ENCODE measurements around the gene ADGRG7.
"Not testable (repeated sequence)": the region's sequence is repeated elsewhere in the genome, so short reads cannot be mapped to it uniquely, and the experiment has no call there.

Gene ADGRG7

DNA sequence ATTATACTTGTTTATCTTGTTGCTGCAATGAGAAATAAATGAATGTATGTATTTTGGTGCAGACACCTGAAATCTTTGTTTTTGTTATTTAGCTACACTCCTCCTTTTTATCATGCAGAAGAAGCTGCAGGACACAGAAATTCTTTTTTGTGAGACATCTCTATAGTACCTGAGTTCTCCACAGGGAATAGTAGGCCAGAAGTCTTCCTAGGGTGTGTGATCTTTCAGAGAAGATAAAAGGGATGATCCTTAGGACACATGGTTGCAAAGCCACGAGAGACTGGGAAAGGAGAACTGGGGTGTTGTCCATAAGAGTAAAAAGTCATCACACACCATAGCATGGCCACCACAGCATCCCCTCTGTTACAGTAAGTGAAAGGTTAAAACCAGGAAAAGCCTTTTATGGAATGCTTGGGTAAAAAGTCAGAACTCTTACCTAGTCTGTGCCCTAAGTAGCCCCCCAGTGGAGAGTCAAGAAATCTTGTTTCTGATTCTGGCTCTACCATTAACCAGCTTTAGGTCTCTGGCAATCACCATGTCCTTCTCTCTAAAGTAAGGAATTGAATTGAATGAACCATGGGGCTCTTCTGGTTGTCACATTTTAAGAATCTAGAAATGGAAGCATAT is 31.9 kb upstream of the ADGRG7 start:
- H3K27ac ChIP-seq (ENCODE audit: low read depth in 2 of 2, low read length in 2 of 2): no peak overlapping the region
- H3K36me3 ChIP-seq (ENCODE audit: control insufficient read depth in 2 of 2, insufficient read depth in 2 of 2, low read length in 2 of 2): no peaks in the 10 kb centered on the region
- H3K9me3 ChIP-seq (ENCODE audit: control insufficient read depth in 2 of 2, low read length in 2 of 2): no peaks in the 10 kb centered on the region
- no peak overlapping the region for H3K4me3 ChIP-seq (ENCODE audit: low read length in 2 of 2)
- H3K4me1 ChIP-seq (ENCODE audit: control insufficient read depth in 2 of 2, insufficient read depth in 2 of 2, low read length in 2 of 2): no peaks in the 10 kb centered on the region
- no peaks in the 10 kb centered on the region for H3K27me3 ChIP-seq (ENCODE audit: control insufficient read depth in 2 of 2, insufficient read depth in 2 of 2, low read length in 2 of 2)
- H3K9ac ChIP-seq (ENCODE audit: low read depth in 1 of 2, low read length in 2 of 2): no peak overlapping the region

DNA sequence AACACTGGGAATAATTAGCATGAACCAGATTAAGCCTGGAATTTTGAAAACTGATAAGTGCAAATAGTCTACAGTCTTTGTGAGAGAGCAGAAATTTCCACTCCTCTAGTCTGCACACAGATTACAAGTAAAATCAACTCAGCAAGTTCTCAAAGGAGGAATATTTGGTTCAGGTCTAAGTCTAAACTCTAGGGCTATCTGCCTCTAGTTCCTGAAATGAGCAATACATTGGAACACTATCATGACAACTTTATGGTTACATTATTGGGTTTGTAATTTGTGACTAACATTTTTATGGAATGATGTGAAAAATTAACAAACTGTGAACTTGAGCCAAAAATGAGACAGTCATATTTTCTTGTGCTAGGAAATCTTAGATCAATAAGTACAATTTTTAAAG is 30.8 kb upstream of the ADGRG7 start:
- no peaks in the 10 kb centered on the region for H3K9me3 ChIP-seq (ENCODE audit: control insufficient read depth in 2 of 2, low read length in 2 of 2)
- no peak overlapping the region for H3K27ac ChIP-seq (ENCODE audit: low read depth in 2 of 2, low read length in 2 of 2)
- no peak overlapping the region for H3K9ac ChIP-seq (ENCODE audit: low read depth in 1 of 2, low read length in 2 of 2)
- no peaks in the 10 kb centered on the region for H3K36me3 ChIP-seq (ENCODE audit: control insufficient read depth in 2 of 2, insufficient read depth in 2 of 2, low read length in 2 of 2)
- H3K27me3 ChIP-seq (ENCODE audit: control insufficient read depth in 2 of 2, insufficient read depth in 2 of 2, low read length in 2 of 2): no peaks in the 10 kb centered on the region
- H3K4me3 ChIP-seq (ENCODE audit: low read length in 2 of 2): no peak overlapping the region
- no peaks in the 10 kb centered on the region for H3K4me1 ChIP-seq (ENCODE audit: control insufficient read depth in 2 of 2, insufficient read depth in 2 of 2, low read length in 2 of 2)

DNA sequence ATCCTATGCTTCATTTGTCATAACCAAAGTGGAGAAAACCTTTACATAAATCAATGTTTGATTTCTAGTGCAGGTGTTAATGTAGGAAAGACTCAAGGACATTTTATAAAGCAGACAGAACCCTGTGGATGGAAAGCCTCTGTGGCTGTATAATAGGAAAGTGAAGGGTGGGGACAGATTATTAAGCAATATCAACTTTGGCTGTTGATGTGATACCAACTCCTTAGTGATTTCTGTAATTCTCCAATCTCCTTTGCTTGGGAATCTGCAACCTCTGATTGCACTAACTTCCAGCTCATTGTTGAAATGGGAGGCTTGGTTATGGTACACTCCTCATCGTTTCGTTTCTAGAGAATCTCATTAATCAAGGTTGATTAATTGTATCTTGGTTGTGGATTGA is 29.3 kb upstream of the ADGRG7 start:
- Histone ChIP-seq H3K36me3 (ENCODE audit: control insufficient read depth in 2 of 2, insufficient read depth in 2 of 2, low read length in 2 of 2) (no peaks in the 10 kb centered on the region), H3K4me3 (ENCODE audit: low read length in 2 of 2) (no peak overlapping the region), H3K27me3 (ENCODE audit: control insufficient read depth in 2 of 2, insufficient read depth in 2 of 2, low read length in 2 of 2) (no peaks in the 10 kb centered on the region), H3K9ac (ENCODE audit: low read depth in 1 of 2, low read length in 2 of 2) (no peak overlapping the region), H3K27ac (ENCODE audit: low read depth in 2 of 2, low read length in 2 of 2) (no peak overlapping the region), H3K9me3 (ENCODE audit: control insufficient read depth in 2 of 2, low read length in 2 of 2) (no peaks in the 10 kb centered on the region), H3K4me1 (ENCODE audit: control insufficient read depth in 2 of 2, insufficient read depth in 2 of 2, low read length in 2 of 2) (no peaks in the 10 kb centered on the region)

DNA sequence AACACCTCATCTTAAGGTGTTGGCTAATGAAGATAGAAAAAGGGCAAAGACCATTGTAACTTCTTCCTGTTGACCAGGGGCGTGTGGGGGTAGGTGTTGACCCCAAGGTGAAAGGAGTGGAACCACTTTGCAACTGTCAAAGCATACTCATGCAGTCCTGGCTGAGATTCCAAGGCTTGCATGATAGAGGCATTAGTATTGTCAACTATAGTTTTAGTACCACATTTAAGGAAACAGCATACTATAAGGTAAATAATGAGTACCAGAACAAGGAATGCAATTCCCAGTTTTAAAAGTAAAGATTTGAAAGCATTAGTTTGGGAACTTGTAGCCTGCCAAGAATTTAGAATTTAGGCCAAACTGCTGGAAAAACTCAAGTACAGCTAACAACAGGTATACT is 27.8 kb upstream of the ADGRG7 start:
- Histone ChIP-seq H3K27me3 (ENCODE audit: control insufficient read depth in 2 of 2, insufficient read depth in 2 of 2, low read length in 2 of 2) (no peaks in the 10 kb centered on the region), H3K36me3 (ENCODE audit: control insufficient read depth in 2 of 2, insufficient read depth in 2 of 2, low read length in 2 of 2) (no peaks in the 10 kb centered on the region), H3K4me1 (ENCODE audit: control insufficient read depth in 2 of 2, insufficient read depth in 2 of 2, low read length in 2 of 2) (no peaks in the 10 kb centered on the region), H3K4me3 (ENCODE audit: low read length in 2 of 2) (no peak overlapping the region), H3K9ac (ENCODE audit: low read depth in 1 of 2, low read length in 2 of 2) (no peak overlapping the region), H3K27ac (ENCODE audit: low read depth in 2 of 2, low read length in 2 of 2) (no peak overlapping the region), H3K9me3 (ENCODE audit: control insufficient read depth in 2 of 2, low read length in 2 of 2) (no peaks in the 10 kb centered on the region)

DNA sequence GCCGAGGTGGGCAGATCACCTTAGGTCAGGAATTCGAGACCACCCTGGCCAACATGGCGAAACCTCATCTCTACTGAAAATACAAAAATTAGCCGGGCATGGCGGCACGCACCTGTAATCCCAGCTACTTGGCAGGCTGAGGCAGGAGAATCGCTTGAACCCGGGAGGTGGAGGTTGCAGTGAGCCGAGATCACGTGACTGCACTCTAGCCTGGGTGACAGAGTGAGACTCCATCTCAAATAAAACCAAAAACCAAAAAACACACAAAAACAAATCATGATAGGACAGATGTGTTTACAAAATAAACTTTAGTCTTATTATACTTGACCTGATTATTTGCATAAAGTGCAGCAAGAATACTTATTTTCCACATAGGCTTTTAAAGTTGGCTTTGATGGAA is 27.2 kb upstream of the ADGRG7 start:
- H3K36me3 ChIP-seq (ENCODE audit: control insufficient read depth in 2 of 2, insufficient read depth in 2 of 2, low read length in 2 of 2); H3K9ac ChIP-seq (ENCODE audit: low read depth in 1 of 2, low read length in 2 of 2); H3K4me3 ChIP-seq (ENCODE audit: low read length in 2 of 2); H3K4me1 ChIP-seq (ENCODE audit: control insufficient read depth in 2 of 2, insufficient read depth in 2 of 2, low read length in 2 of 2); H3K9me3 ChIP-seq (ENCODE audit: control insufficient read depth in 2 of 2, low read length in 2 of 2); H3K27me3 ChIP-seq (ENCODE audit: control insufficient read depth in 2 of 2, insufficient read depth in 2 of 2, low read length in 2 of 2); H3K27ac ChIP-seq (ENCODE audit: low read depth in 2 of 2, low read length in 2 of 2): not testable (repeated sequence)

DNA sequence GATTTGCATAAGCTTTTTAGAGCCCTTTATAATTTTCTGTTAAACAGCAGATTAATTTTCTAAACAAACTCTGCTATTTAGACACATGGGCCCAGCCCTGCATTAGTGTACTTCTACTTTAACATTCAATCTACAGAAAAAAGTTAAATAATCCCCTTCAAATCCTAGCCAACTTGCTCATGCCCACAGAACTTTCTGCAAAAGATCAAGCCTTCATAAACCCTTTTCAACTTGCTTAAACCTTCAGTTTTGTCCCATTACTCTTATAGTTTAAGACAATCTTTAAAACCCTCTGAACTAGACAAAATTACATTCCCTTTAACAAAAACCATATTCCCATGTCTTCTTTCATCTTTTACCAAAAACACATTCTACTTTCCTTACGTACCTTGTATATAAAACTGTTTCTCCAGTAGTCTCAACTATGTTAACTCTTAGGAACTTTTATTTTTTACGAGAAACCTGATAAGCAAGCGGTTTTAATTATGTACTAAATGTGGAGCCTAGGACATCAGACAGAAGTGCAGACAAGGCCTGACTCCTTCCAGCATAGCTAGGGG is 25.2 kb upstream of the ADGRG7 start:
- Histone ChIP-seq H3K9ac (ENCODE audit: low read depth in 1 of 2, low read length in 2 of 2) (no peak overlapping the region), H3K4me1 (ENCODE audit: control insufficient read depth in 2 of 2, insufficient read depth in 2 of 2, low read length in 2 of 2) (no peaks in the 10 kb centered on the region), H3K4me3 (ENCODE audit: low read length in 2 of 2) (no peak overlapping the region), H3K27me3 (ENCODE audit: control insufficient read depth in 2 of 2, insufficient read depth in 2 of 2, low read length in 2 of 2) (no peaks in the 10 kb centered on the region), H3K9me3 (ENCODE audit: control insufficient read depth in 2 of 2, low read length in 2 of 2) (no peaks in the 10 kb centered on the region), H3K27ac (ENCODE audit: low read depth in 2 of 2, low read length in 2 of 2) (no peak overlapping the region), H3K36me3 (ENCODE audit: control insufficient read depth in 2 of 2, insufficient read depth in 2 of 2, low read length in 2 of 2) (no peaks in the 10 kb centered on the region)

DNA sequence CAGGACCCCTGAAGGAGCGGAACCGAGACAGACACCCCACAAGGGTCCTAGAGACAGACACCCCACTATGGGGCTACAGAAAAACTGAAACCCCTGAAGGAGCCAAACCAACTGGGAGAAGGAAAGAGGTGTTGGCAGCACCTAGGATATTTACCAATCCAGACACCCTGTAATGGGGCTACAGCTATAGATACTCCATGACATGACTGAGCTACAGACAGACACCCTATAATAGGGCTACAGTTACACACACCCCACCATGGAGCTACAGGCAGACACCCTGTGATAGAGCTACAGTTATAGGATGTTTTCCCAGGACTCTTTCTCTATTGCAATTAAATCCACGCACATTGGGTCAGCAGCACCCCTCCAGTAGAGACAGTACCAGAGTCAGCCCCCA is 22.6 kb upstream of the ADGRG7 start:
- Histone ChIP-seq H3K27me3 (ENCODE audit: control insufficient read depth in 2 of 2, insufficient read depth in 2 of 2, low read length in 2 of 2) (no peaks in the 10 kb centered on the region), H3K9ac (ENCODE audit: low read depth in 1 of 2, low read length in 2 of 2) (no peak overlapping the region), H3K27ac (ENCODE audit: low read depth in 2 of 2, low read length in 2 of 2) (no peak overlapping the region), H3K9me3 (ENCODE audit: control insufficient read depth in 2 of 2, low read length in 2 of 2) (no peaks in the 10 kb centered on the region), H3K4me3 (ENCODE audit: low read length in 2 of 2) (no peak overlapping the region), H3K36me3 (ENCODE audit: control insufficient read depth in 2 of 2, insufficient read depth in 2 of 2, low read length in 2 of 2) (no peaks in the 10 kb centered on the region), H3K4me1 (ENCODE audit: control insufficient read depth in 2 of 2, insufficient read depth in 2 of 2, low read length in 2 of 2) (peaks cover 11 to 14% of the 10 kb centered on the region in 2 donors)

DNA sequence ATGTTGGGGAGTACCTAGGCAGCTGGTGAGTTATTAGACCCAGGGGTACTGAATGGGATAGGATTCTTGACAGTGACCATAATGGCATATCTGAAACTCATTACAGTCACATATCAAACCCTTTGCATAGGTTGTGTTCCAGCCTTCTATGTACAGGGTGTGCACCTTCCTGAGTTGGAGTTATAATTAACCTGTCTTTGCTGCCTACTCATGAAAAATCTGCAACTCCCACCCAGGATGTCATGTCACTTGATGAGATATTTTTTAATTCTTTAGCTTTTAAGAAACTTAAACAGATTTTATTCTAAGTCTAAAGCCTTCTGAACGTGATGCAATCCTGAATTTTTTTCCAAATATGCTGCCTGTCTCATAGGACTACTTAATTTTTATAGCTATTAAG is 21.1 kb upstream of the ADGRG7 start:
- Histone ChIP-seq H3K27ac (ENCODE audit: low read depth in 2 of 2, low read length in 2 of 2) (no peak overlapping the region), H3K27me3 (ENCODE audit: control insufficient read depth in 2 of 2, insufficient read depth in 2 of 2, low read length in 2 of 2) (no peaks in the 10 kb centered on the region), H3K4me3 (ENCODE audit: low read length in 2 of 2) (no peak overlapping the region), H3K9ac (ENCODE audit: low read depth in 1 of 2, low read length in 2 of 2) (no peak overlapping the region), H3K9me3 (ENCODE audit: control insufficient read depth in 2 of 2, low read length in 2 of 2) (no peaks in the 10 kb centered on the region), H3K36me3 (ENCODE audit: control insufficient read depth in 2 of 2, insufficient read depth in 2 of 2, low read length in 2 of 2) (no peaks in the 10 kb centered on the region), H3K4me1 (ENCODE audit: control insufficient read depth in 2 of 2, insufficient read depth in 2 of 2, low read length in 2 of 2) (peaks cover 12 to 16% of the 10 kb centered on the region in 2 donors)

DNA sequence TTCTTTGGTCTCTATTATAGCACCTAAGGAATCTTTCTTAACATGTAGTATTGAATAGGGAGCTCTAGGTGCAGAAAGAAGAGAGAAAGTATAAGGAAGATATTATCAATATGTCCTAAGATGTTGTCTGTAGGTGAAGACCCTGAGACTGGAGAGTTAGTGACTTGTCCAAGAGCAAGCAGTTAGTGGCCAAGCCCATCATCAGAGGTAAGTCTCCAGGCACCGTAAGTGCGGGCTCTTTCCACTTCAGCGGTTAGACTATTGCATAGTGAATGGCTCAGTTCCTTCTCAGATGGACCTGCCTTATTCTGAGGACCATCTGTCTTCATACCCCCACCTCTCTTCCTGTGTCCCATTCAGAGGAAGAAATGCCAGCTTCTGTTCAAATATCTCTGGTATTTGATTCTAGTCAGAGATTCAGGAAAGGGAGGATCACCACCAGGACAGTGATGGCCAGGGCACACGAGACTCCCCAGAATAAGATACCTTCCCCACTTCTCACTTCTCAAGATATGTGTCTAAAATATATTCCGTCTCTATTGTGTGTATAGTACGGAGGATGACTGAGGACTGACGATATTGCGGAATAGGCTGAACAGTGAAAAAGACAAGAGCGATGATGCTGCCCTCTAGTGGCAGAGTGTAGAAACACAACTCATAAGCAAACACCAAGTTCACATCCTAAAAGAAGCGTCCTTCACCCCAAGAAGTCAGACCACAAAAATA is 19.1 kb upstream of the ADGRG7 start:
- H3K27me3 ChIP-seq (ENCODE audit: control insufficient read depth in 2 of 2, insufficient read depth in 2 of 2, low read length in 2 of 2): no peaks in the 10 kb centered on the region
- no peak overlapping the region for H3K27ac ChIP-seq (ENCODE audit: low read depth in 2 of 2, low read length in 2 of 2)
- H3K9ac ChIP-seq (ENCODE audit: low read depth in 1 of 2, low read length in 2 of 2): peak overlapping the region in 1 of 2 donors; percentile 16
- peaks cover 12 to 16% of the 10 kb centered on the region in 2 donors for H3K4me1 ChIP-seq (ENCODE audit: control insufficient read depth in 2 of 2, insufficient read depth in 2 of 2, low read length in 2 of 2)
- no peaks in the 10 kb centered on the region for H3K36me3 ChIP-seq (ENCODE audit: control insufficient read depth in 2 of 2, insufficient read depth in 2 of 2, low read length in 2 of 2)
- H3K9me3 ChIP-seq (ENCODE audit: control insufficient read depth in 2 of 2, low read length in 2 of 2): no peaks in the 10 kb centered on the region
- peak overlapping the region in 1 of 2 donors; percentile 48 for H3K4me3 ChIP-seq (ENCODE audit: low read length in 2 of 2)

DNA sequence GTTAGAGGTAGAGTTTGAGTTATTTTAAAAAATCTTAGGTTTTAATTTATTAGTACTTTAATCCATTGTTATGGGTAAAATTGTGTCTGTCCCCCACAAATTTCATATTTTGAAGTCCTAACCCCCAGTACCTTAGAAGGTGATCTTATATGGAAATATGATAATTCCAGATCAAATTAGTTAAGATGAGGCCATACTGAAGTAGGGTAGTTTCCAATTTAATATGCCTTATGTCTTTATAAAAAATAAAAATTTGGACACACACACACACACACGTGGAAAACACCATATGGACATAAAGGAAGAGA is 18.6 kb upstream of the ADGRG7 start:
- H3K4me1 ChIP-seq (ENCODE audit: control insufficient read depth in 2 of 2, insufficient read depth in 2 of 2, low read length in 2 of 2): peaks cover 12 to 16% of the 10 kb centered on the region in 2 donors
- no peaks in the 10 kb centered on the region for H3K36me3 ChIP-seq (ENCODE audit: control insufficient read depth in 2 of 2, insufficient read depth in 2 of 2, low read length in 2 of 2)
- no peak overlapping the region for H3K9ac ChIP-seq (ENCODE audit: low read depth in 1 of 2, low read length in 2 of 2)
- H3K27ac ChIP-seq (ENCODE audit: low read depth in 2 of 2, low read length in 2 of 2): no peak overlapping the region
- no peaks in the 10 kb centered on the region for H3K9me3 ChIP-seq (ENCODE audit: control insufficient read depth in 2 of 2, low read length in 2 of 2)
- H3K27me3 ChIP-seq (ENCODE audit: control insufficient read depth in 2 of 2, insufficient read depth in 2 of 2, low read length in 2 of 2): no peaks in the 10 kb centered on the region
- H3K4me3 ChIP-seq (ENCODE audit: low read length in 2 of 2): peak overlapping the region in 1 of 2 donors; percentile 10

All from mucosa of rectum (tissue), 2 donors.